Measurements from ENCODE around the gene SH2D3A. TPM values are rescaled to one million over a fixed set of nuclear protein-coding genes. Genes with fewer than 3 reads are reported as not detected.

The SH2D3A gene
- total RNA-seq, 2 experiments from 2014 or later: 39.2 to 41.3 TPM

DNA sequence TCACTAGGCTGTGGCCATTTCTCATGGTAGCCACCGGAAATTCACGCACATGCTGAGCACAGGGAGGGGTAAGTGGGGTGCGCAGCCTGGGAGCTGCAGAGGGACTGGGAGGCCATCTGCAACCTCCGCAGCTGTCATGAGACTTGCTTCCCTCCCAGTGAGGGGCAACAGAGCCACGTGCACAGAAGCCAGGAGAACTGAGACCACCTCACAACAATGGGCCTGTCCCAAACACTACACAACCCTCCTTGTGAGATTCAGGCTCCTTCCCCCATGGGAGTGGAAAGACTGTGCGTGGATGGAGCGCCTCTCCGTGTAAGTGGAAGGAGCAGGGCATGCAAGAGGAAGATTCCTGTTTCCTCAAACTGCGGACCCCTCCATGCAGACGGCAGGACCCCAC is 55.6 kb downstream of the SH2D3A start:
- no peaks in the 10 kb centered on the region for H3K36me3 Mint-ChIP-seq (ENCODE audit: low read depth)
- Histone ChIP-seq H3K9me3 (ENCODE audit: control insufficient read depth in 1 of 2, insufficient read depth in 1 of 2, low read length in 2 of 2) (peaks cover 0 to 7% of the 10 kb centered on the region in 2 experiments), H3K27me3 (ENCODE audit: control insufficient read depth in 1 of 2, insufficient read depth in 2 of 2, low read length in 2 of 2) (peaks cover 13 to 21% of the 10 kb centered on the region in 2 experiments)

DNA sequence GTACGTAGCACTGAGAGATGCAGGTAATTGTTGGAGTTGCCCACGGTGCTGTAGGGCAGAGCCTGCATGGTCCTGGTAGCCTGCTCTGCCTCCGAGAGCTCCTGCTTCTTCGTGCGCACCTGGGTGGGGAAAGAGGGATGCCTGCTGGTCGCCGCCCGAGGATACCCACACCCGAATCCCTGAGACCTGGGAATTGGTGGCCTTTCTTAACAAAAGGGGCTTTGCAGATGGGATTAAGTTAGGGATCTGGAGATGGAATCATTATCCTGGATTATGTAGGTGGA is 56.2 kb downstream of the SH2D3A start:
- Histone ChIP-seq H3K36me3 (ENCODE audit: insufficient read depth, low read length) (no peaks in the 10 kb centered on the region), H3K4me3 (ENCODE audit: low read length) (no peak overlapping the region), H3K4me1 (ENCODE audit: insufficient read depth, low read length) (peaks cover 8% of the 10 kb centered on the region), H3K27ac (ENCODE audit: low read depth in 1 of 2, low read length in 2 of 2) (no peak overlapping the region), H3K9me3 (ENCODE audit: control insufficient read depth in 1 of 2, insufficient read depth in 1 of 2, low read length in 2 of 2) (peaks cover 0 to 7% of the 10 kb centered on the region in 2 experiments), H3K27me3 (ENCODE audit: control insufficient read depth in 1 of 2, insufficient read depth in 2 of 2, low read length in 2 of 2) (peaks cover 13 to 21% of the 10 kb centered on the region in 2 experiments)
- intact Hi-C loops (cut with DNase I, micrococcal nuclease): no loop called here
- H3K9me3 Mint-ChIP-seq: no peaks in the 10 kb centered on the region
- ATAC-seq (ENCODE audit: poor library complexity): no peak
- CTCF ChIA-PET: no interaction called here
- H3K27ac Mint-ChIP-seq: no peak overlapping the region
- no peak for DNase-seq
- no peak overlapping the region for H3K4me3 Mint-ChIP-seq
- TF ChIP-seq, protein P1, sequence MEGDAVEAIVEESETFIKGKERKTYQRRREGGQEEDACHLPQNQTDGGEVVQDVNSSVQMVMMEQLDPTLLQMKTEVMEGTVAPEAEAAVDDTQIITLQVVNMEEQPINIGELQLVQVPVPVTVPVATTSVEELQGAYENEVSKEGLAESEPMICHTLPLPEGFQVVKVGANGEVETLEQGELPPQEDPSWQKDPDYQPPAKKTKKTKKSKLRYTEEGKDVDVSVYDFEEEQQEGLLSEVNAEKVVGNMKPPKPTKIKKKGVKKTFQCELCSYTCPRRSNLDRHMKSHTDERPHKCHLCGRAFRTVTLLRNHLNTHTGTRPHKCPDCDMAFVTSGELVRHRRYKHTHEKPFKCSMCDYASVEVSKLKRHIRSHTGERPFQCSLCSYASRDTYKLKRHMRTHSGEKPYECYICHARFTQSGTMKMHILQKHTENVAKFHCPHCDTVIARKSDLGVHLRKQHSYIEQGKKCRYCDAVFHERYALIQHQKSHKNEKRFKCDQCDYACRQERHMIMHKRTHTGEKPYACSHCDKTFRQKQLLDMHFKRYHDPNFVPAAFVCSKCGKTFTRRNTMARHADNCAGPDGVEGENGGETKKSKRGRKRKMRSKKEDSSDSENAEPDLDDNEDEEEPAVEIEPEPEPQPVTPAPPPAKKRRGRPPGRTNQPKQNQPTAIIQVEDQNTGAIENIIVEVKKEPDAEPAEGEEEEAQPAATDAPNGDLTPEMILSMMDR (IDR thresholded peaks at IDR 0.05): no peak
- no peaks in the 10 kb centered on the region for H3K36me3 Mint-ChIP-seq (ENCODE audit: low read depth)
- peaks cover 13% of the 10 kb centered on the region for H3K4me1 Mint-ChIP-seq (ENCODE audit: low read depth)
- peaks cover 34% of the 10 kb centered on the region for H3K27me3 Mint-ChIP-seq
- POLR2A ChIA-PET: no interaction called here

More for the DNA sequence above, 55.6 kb downstream of the SH2D3A start:
- ChIA-PET POLR2A (no interaction called here), CTCF (no interaction called here)
- Mint-ChIP-seq H3K27me3 (peaks cover 36% of the 10 kb centered on the region), H3K27ac (no peak overlapping the region), H3K4me1 (ENCODE audit: low read depth) (peaks cover 15% of the 10 kb centered on the region), H3K4me3 (no peak overlapping the region), H3K9me3 (no peaks in the 10 kb centered on the region)
- ATAC-seq (ENCODE audit: poor library complexity) (no peak), DNase-seq (no peak)
- peaks cover 8% of the 10 kb centered on the region for H3K4me1 ChIP-seq (ENCODE audit: insufficient read depth, low read length)
- TF ChIP-seq, protein P1 (IDR thresholded peaks at IDR 0.05): no peak
- H3K4me3 ChIP-seq (ENCODE audit: low read length): no peak overlapping the region
- H3K27ac ChIP-seq (ENCODE audit: low read depth in 1 of 2, low read length in 2 of 2): no peak overlapping the region
- intact Hi-C loops (cut with DNase I, micrococcal nuclease): no loop called here
- no peaks in the 10 kb centered on the region for H3K36me3 ChIP-seq (ENCODE audit: insufficient read depth, low read length)

DNA sequence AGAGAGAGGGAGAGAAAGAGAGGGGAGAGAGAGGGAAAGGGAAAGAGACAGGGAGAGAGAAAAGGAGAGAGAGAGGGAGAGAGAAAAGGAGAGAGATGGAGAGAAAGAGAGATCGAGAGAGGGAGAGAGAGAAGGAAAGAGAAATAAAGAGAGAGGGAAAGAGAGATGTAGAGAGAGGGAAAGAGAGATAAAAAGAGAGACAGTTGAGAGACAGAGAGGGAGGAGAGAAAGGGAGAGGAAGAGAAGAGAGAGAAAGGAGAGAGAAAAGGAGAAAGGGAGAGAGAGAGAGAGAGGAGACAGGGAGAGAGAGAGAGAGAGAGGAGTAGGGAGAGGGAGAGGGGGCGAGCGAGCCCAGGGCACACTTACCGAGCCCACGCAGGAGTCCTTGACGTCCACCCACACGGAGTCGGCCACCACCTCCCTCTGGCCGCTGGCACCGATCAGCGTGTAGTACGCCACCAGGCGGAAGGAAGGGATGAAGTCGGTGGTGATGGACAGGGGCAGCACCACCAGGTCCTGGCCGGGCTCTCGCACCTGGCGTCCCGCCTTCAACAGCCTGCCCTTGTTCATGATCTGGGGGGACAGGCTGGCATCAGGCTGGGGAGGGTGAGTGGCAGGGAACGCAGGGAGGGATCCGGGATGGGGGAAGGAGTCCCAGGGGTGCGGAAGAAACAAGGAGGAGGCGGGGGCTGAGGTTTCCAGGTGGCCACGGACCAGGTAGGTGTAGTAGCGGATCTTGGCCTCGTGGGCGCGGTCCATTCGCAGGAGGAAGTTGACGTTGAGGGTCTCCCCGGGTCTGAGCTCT is 56.8 kb downstream of the SH2D3A start:
- peaks cover 13 to 21% of the 10 kb centered on the region in 2 experiments for H3K27me3 ChIP-seq (ENCODE audit: control insufficient read depth in 1 of 2, insufficient read depth in 2 of 2, low read length in 2 of 2)
- H3K4me3 ChIP-seq (ENCODE audit: low read length): no peak overlapping the region
- H3K9me3 ChIP-seq (ENCODE audit: control insufficient read depth in 1 of 2, insufficient read depth in 1 of 2, low read length in 2 of 2): peaks cover 0 to 7% of the 10 kb centered on the region in 2 experiments
- intact Hi-C loops (cut with DNase I, micrococcal nuclease): no loop called here
- POLR2A ChIA-PET: no interaction called here
- DNase-seq: peak in 4 of 14 experiments; percentile 11 to 53 (median 24)
- H3K4me1 ChIP-seq (ENCODE audit: insufficient read depth, low read length): peaks cover 8% of the 10 kb centered on the region
- Mint-ChIP-seq H3K4me3 (no peak overlapping the region), H3K4me1 (ENCODE audit: low read depth) (peaks cover 13% of the 10 kb centered on the region), H3K36me3 (ENCODE audit: low read depth) (no peaks in the 10 kb centered on the region), H3K27me3 (peaks cover 34% of the 10 kb centered on the region), H3K27ac (no peak overlapping the region), H3K9me3 (no peaks in the 10 kb centered on the region)
- TF ChIP-seq, protein P1 (IDR thresholded peaks at IDR 0.05): no peak
- no peaks in the 10 kb centered on the region for H3K36me3 ChIP-seq (ENCODE audit: insufficient read depth, low read length)
- CTCF ChIA-PET: no interaction called here
- no peak overlapping the region for H3K27ac ChIP-seq (ENCODE audit: low read depth in 1 of 2, low read length in 2 of 2)
- no peak for ATAC-seq (ENCODE audit: poor library complexity)
